ENCODE results near the gene LRRC10B. TPM values are rescaled to one million over a fixed set of nuclear protein-coding genes. Genes with fewer than 3 reads are reported as not detected.

The LRRC10B gene
- total RNA-seq, 1 experiment from 2014 or later: 0.39 TPM

DNA sequence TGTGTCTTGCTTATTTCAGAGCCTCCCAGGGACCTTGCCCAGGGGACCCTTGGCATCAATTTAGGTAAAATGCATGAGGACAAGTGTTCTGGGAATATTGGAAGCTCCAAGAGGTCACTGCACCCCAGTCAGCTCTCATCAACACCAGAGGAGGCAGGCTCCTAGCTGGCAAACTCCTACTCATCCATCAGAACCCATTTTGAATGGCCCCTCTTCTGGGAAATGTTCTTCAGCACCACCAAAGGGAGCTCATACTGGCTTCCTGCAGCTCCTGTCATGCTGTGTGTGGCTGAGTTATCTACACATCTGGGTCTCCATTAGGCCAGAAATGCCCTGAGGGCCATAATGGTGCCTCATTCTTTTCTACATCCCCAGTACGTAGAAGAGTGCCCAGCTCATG is 17.7 kb downstream of the LRRC10B start:
- no peak overlapping the region for H2AK5ac ChIP-seq (ENCODE audit: insufficient read length, low read length)
- no peak overlapping the region for H2BK120ac ChIP-seq (ENCODE audit: low read depth, low read length, poor library complexity, severe bottlenecking)
- no peak overlapping the region for H2BK20ac ChIP-seq (ENCODE audit: low read depth, low read length, poor library complexity, severe bottlenecking)
- no peak overlapping the region for H4K91ac ChIP-seq (ENCODE audit: insufficient read length, low read depth, low read length)
- H2BK12ac ChIP-seq (ENCODE audit: insufficient read length, low read depth, low read length): no peak overlapping the region
- H3K79me2 ChIP-seq (ENCODE audit: insufficient read depth, low read length): no peaks in the 10 kb centered on the region
- no peak overlapping the region for H3K27ac ChIP-seq (ENCODE audit: insufficient read length, low read depth, low read length)
- H3K56ac ChIP-seq (ENCODE audit: insufficient read length, low read depth, low read length): no peak overlapping the region
- H3K4me1 ChIP-seq (ENCODE audit: insufficient read depth, low read length): no peaks in the 10 kb centered on the region; the same call in 1 of the 2 replicates
- H3K14ac ChIP-seq (ENCODE audit: insufficient read depth, low read length): no peak overlapping the region
- no peaks in the 10 kb centered on the region for H3K79me1 ChIP-seq (ENCODE audit: insufficient read depth, low read depth, low read length, poor library complexity, severe bottlenecking)
- no CpG with 5 or more reads among the region's 1 CpG for WGBS (ENCODE audit: extremely low coverage, insufficient read length, low lambda C conversion rate)
- no peak overlapping the region for H3K4ac ChIP-seq (ENCODE audit: low read depth, low read length)
- no peak for DNase-seq
- H3K36me3 Mint-ChIP-seq (ENCODE audit: insufficient read depth in 1 of 3, low read depth in 3 of 3): peaks cover 0 to 11% (median 0%) of the 10 kb centered on the region in 3 experiments; a peak in 2 of 7 replicates
- no peak overlapping the region for H3T11ph ChIP-seq (ENCODE audit: low read length)
- H2AFZ ChIP-seq (ENCODE audit: low read length): no peak overlapping the region
- no peak overlapping the region for H3K9ac ChIP-seq (ENCODE audit: extremely low read depth, insufficient read length, low read length)
- no peak overlapping the region for H3K18ac ChIP-seq (ENCODE audit: insufficient read length, low read depth, low read length)
- peaks cover 5 to 16% of the 10 kb centered on the region in 2 experiments; a peak in 3 of 4 replicates for H3K4me1 Mint-ChIP-seq
- H2BK15ac ChIP-seq (ENCODE audit: low read depth, low read length): no peak overlapping the region
- H3K4me2 ChIP-seq (ENCODE audit: insufficient read depth, insufficient read length, low read length): no peak overlapping the region
- no peak overlapping the region for H3K23ac ChIP-seq (ENCODE audit: insufficient read length, low read depth, low read length)
- H4K20me1 ChIP-seq (ENCODE audit: control insufficient read depth, insufficient read depth, insufficient read length): no peaks in the 10 kb centered on the region
- no peak overlapping the region for H3K27ac Mint-ChIP-seq
- peaks cover 8% of the 10 kb centered on the region for H3K27me3 Mint-ChIP-seq (ENCODE audit: low read depth)
- H3K9me3 ChIP-seq (ENCODE audit: control insufficient read depth, low read depth, low read length): no peaks in the 10 kb centered on the region
- H3K27me3 ChIP-seq (ENCODE audit: insufficient read depth, low read length): no peaks in the 10 kb centered on the region
- no peaks in the 10 kb centered on the region for H3K23me2 ChIP-seq (ENCODE audit: insufficient read length, low read depth, low read length, poor library complexity, severe bottlenecking)
- H4K5ac ChIP-seq (ENCODE audit: insufficient read length, low read depth, low read length): no peak overlapping the region
- H3K4me3 Mint-ChIP-seq: no peak overlapping the region
- H3K9me3 Mint-ChIP-seq: no peaks in the 10 kb centered on the region
- H4K8ac ChIP-seq (replicated peaks; ENCODE audit: insufficient read length, low read depth, low read length): no peak overlapping the region
- no peak overlapping the region for H2BK5ac ChIP-seq (ENCODE audit: insufficient read length, low read length)
- TF ChIP-seq, protein P1, sequence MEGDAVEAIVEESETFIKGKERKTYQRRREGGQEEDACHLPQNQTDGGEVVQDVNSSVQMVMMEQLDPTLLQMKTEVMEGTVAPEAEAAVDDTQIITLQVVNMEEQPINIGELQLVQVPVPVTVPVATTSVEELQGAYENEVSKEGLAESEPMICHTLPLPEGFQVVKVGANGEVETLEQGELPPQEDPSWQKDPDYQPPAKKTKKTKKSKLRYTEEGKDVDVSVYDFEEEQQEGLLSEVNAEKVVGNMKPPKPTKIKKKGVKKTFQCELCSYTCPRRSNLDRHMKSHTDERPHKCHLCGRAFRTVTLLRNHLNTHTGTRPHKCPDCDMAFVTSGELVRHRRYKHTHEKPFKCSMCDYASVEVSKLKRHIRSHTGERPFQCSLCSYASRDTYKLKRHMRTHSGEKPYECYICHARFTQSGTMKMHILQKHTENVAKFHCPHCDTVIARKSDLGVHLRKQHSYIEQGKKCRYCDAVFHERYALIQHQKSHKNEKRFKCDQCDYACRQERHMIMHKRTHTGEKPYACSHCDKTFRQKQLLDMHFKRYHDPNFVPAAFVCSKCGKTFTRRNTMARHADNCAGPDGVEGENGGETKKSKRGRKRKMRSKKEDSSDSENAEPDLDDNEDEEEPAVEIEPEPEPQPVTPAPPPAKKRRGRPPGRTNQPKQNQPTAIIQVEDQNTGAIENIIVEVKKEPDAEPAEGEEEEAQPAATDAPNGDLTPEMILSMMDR (conservative IDR thresholded peaks at IDR 0.05): no peak
